ENCODE data around the gene EBP.

Gene EBP

GRCh38 chrX:48491809-48492208, 29.8 kb upstream of the EBP start:
- no peak for DNase-seq (ENCODE audit: extremely low read depth, low read depth)
- H3K4me3 ChIP-seq (replicated peaks; ENCODE audit: low read depth, low read length): no peak overlapping the region
- TF ChIP-seq CTCF (IDR thresholded peaks at IDR 0.05; ENCODE audit: low read depth, low read length, missing control alignments): no peak

GRCh38 chrX:48492293-48492910, 29.2 kb upstream of the EBP start:
- DNase-seq (ENCODE audit: extremely low read depth, low read depth): no peak
- no peak overlapping the region for H3K4me3 ChIP-seq (replicated peaks; ENCODE audit: low read depth, low read length)
- TF ChIP-seq CTCF (IDR thresholded peaks at IDR 0.05; ENCODE audit: low read depth, low read length, missing control alignments): no peak

GRCh38 chrX:48493890-48494364, 27.7 kb upstream of the EBP start:
- peak; percentile 14 for TF ChIP-seq CTCF (IDR thresholded peaks at IDR 0.05; ENCODE audit: low read depth, low read length, missing control alignments)
- DNase-seq (ENCODE audit: extremely low read depth, low read depth): no peak
- no peak overlapping the region for H3K4me3 ChIP-seq (replicated peaks; ENCODE audit: low read depth, low read length)

- H3K4me3 ChIP-seq (replicated peaks; ENCODE audit: low read depth, low read length): no peak overlapping the region
- TF ChIP-seq CTCF (IDR thresholded peaks at IDR 0.05; ENCODE audit: low read depth, low read length, missing control alignments): no peak
- DNase-seq (ENCODE audit: extremely low read depth, low read depth): no peak
Measured at GRCh38 chrX:48496660-48497059, 24.9 kb upstream of the EBP start.

- no peak for TF ChIP-seq CTCF (IDR thresholded peaks at IDR 0.05; ENCODE audit: low read depth, low read length, missing control alignments)
- H3K4me3 ChIP-seq (replicated peaks; ENCODE audit: low read depth, low read length): no peak overlapping the region
- DNase-seq (ENCODE audit: extremely low read depth, low read depth): no peak
Measured at GRCh38 chrX:48497871-48498270, 23.7 kb upstream of the EBP start.

- no peak for TF ChIP-seq CTCF (IDR thresholded peaks at IDR 0.05; ENCODE audit: low read depth, low read length, missing control alignments)
- no peak for DNase-seq (ENCODE audit: extremely low read depth, low read depth)
Measured at GRCh38 chrX:48498374-48498809, 23.2 kb upstream of the EBP start.

GRCh38 chrX:48504261-48504660, 17.3 kb upstream of the EBP start:
- DNase-seq (ENCODE audit: extremely low read depth, low read depth): no peak
- no peak overlapping the region for H3K4me3 ChIP-seq (replicated peaks; ENCODE audit: low read depth, low read length)
- no peak for TF ChIP-seq CTCF (IDR thresholded peaks at IDR 0.05; ENCODE audit: low read depth, low read length, missing control alignments)

More at GRCh38 chrX:48498374-48498809, 23.2 kb upstream of the EBP start:
- no peak overlapping the region for H3K4me3 ChIP-seq (replicated peaks; ENCODE audit: low read depth, low read length)
